ENCODE results near the gene TNNC2.

Gene TNNC2

DNA sequence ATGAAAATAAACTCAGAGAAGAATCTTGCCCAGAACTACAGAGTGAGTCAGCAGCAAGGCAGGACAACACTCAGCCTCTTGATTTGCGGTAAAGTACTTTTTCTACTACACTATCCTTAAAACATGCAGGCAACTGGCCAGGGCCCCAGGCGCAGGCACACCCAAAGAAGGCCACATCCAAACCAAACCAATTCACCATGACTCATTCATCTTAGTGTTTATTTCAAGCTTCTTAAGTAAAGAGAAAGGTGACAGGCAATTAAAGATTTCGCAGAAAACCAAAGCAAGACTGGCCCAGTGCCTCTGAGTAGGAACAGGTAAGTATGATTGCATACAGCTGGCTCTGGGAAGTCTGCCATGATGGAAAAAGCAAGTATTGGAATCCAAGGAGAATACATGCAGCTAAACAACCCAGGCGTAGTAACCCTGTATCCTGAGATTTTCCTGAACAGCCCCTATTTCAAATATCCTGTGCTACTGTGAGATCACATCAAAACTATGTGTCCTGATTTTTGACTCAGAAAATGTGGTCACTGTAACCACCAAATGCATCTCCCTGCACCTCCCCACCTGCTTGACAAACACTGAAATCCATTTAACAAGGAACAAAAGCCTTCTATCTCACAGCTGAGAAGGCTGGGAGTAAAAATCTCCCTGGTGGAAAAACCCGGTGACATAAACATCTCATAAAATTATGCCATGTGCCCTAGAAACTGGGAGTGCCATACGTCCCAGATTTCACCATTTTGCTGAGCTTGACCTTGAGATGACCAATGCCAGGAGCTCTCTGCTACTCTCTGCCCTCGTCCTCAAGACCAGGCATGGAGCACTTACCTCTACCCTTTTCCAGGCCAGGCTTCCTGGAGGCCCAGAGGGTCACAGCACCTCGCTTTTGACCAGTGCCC is 47.8 kb downstream of the TNNC2 start:
- peak; percentile 99 for DNase-seq

DNA sequence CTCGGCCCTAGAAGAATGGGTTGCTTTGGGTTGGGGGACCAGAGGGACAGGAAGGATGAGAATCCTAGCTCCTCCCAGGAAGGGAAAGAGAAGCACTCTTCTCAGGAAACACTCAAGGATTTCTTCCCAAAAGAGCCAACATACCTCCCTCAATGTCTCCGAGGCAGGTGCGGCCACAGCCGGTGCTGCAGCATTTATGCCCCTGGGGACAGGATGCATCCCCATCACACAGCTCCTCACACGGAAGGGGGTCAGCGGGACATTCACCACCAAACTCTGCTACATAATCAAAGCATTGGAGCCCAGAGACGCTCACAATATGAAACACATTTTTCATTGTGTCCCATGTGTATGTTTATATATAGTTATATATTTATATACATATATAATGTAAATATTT is 50.2 kb downstream of the TNNC2 start:
- DNase-seq: no peak

DNA sequence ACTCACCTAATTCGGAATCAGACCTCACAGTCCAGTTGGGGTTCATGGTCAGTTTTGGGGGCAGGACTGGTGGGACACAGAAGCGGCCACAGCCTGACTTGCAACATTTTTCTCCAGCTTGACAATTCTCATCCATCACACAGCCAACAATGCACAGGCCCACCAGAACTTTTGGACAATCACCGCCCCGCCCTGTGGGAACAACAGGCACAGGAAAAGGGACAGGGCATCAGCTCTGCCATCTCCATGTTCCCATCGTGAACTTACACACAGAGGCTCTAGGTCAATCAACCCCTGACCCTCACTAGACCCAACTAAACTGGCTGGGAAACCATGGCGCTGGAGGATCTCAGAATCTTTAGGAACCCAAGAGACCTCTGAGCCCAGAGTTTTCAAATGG is 51.7 kb downstream of the TNNC2 start:
- DNase-seq: no peak

DNA sequence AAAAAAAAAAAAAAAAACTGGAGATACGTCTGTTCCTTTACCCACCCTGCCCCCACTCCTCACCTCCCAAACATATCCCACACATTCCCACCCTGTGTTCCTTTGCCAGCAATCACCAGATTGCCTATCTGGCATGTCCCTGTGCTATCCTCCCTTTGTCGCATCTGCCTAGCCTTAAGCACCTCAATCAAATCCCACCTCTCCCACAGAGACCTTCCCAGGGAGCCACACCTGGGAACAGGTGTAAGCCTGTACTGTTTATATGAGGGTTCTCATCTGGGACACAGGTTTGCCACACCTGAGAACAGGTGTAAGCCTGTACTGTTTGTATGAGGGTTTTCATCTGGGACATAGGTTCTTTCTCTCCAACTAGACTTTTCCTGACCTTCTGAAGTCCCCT is 52.2 kb downstream of the TNNC2 start:
- no peak for DNase-seq

All from fibroblast of skin of back (primary cell).